Subcutaneous abdominal adipose tissue (tissue), 5 donors: ENCODE data around the gene STK39.

Source experiments
- H3K27ac ChIP-seq: one replicate; pipeline ENCODE4 v1.7.0; 2013; ENCODE audit warnings: low read depth, mild to moderate bottlenecking, inconsistent platforms, low read length, moderate library complexity
- H3K27me3 ChIP-seq, 5 donors: one replicate each; pipeline ENCODE4 v1.7.0; 2013; ENCODE audit warnings: low read length in 5 of 5, inconsistent platforms in 1 of 5; ENCODE audit not compliant: control insufficient read depth in 5 of 5, insufficient read depth in 4 of 5
- H3K36me3 ChIP-seq, 5 donors: one replicate each; pipeline ENCODE4 v1.7.0; 2013; ENCODE audit warnings: low read length in 5 of 5; ENCODE audit not compliant: control insufficient read depth in 5 of 5, insufficient read depth in 5 of 5
- H3K4me1 ChIP-seq, 5 donors: one replicate each; pipeline ENCODE4 v1.7.0; 2013; ENCODE audit warnings: low read length in 5 of 5, mild to moderate bottlenecking in 3 of 5, moderate library complexity in 1 of 5; ENCODE audit not compliant: control insufficient read depth in 5 of 5, insufficient read depth in 5 of 5
- H3K4me3 ChIP-seq, 5 donors: one replicate each; pipeline ENCODE4 v1.7.0; 2013; ENCODE audit warnings: low read length in 5 of 5, low read depth in 1 of 5
- H3K9ac ChIP-seq, 5 donors: one replicate each; pipeline ENCODE4 v1.7.0; 2013; ENCODE audit warnings: low read length in 5 of 5, mild to moderate bottlenecking in 4 of 5, moderate library complexity in 3 of 5
- H3K9me3 ChIP-seq, 5 donors: one replicate each; pipeline ENCODE4 v1.7.0; 2013; ENCODE audit warnings: low read length in 5 of 5; ENCODE audit not compliant: control insufficient read depth in 5 of 5
- donor health status: healthy.
- donor health status: healthy.
- donor health status: healthy.
- donor health status: healthy.
- donor health status: healthy.

Gene STK39

GRCh38 chr2:168185583-168186274, 61.7 kb downstream of the STK39 start:
- no peak overlapping the region for H3K9ac ChIP-seq
- H3K4me1 ChIP-seq, result peaks cover 0 to 5% (median 0%) of the 10 kb centered on the region in 5 donors
- peaks cover 0 to 5% (median 0%) of the 10 kb centered on the region in 5 donors for H3K36me3 ChIP-seq
- no peaks in the 10 kb centered on the region for H3K27me3 ChIP-seq
- no peak overlapping the region for H3K4me3 ChIP-seq
- no peak overlapping the region for H3K27ac ChIP-seq
- no peaks in the 10 kb centered on the region for H3K9me3 ChIP-seq

- peaks cover 0 to 5% (median 0%) of the 10 kb centered on the region in 5 donors for H3K4me1 ChIP-seq
- no peaks in the 10 kb centered on the region for H3K9me3 ChIP-seq
- no peak overlapping the region for H3K4me3 ChIP-seq
- no peak overlapping the region for H3K9ac ChIP-seq
- no peak overlapping the region for H3K27ac ChIP-seq
- peaks cover 0 to 8% (median 0%) of the 10 kb centered on the region in 5 donors for H3K36me3 ChIP-seq
- no peaks in the 10 kb centered on the region for H3K27me3 ChIP-seq
Observed at GRCh38 chr2:168184681-168185513, 62.5 kb downstream of the STK39 start.

- Histone ChIP-seq H3K4me1 (peaks cover 0 to 5% (median 3%) of the 10 kb centered on the region in 5 donors), H3K9me3 (no peaks in the 10 kb centered on the region), H3K9ac (no peak overlapping the region), H3K36me3 (peaks cover 0 to 8% (median 0%) of the 10 kb centered on the region in 5 donors), H3K4me3 (no peak overlapping the region), H3K27me3 (no peaks in the 10 kb centered on the region), H3K27ac (no peak overlapping the region)
Observed at GRCh38 chr2:168183308-168183997, 63.9 kb downstream of the STK39 start.

GRCh38 chr2:168182550-168183249, 64.7 kb downstream of the STK39 start:
- Histone ChIP-seq H3K9me3 (no peaks in the 10 kb centered on the region), H3K27ac (no peak overlapping the region), H3K36me3 (peaks cover 0 to 8% (median 0%) of the 10 kb centered on the region in 5 donors), H3K9ac (no peak overlapping the region), H3K27me3 (no peaks in the 10 kb centered on the region), H3K4me3 (no peak overlapping the region), H3K4me1 (peaks cover 0 to 5% (median 3%) of the 10 kb centered on the region in 5 donors)

GRCh38 chr2:168181825-168182224, 65.6 kb downstream of the STK39 start:
- H3K4me1 ChIP-seq, result peaks cover 0 to 5% (median 3%) of the 10 kb centered on the region in 5 donors
- H3K4me3 ChIP-seq, result no peak overlapping the region
- H3K27me3 ChIP-seq, result no peaks in the 10 kb centered on the region
- peaks cover 0 to 8% (median 0%) of the 10 kb centered on the region in 5 donors for H3K36me3 ChIP-seq
- no peak overlapping the region for H3K9ac ChIP-seq
- no peaks in the 10 kb centered on the region for H3K9me3 ChIP-seq
- H3K27ac ChIP-seq, result no peak overlapping the region

- Histone ChIP-seq H3K27me3 (no peaks in the 10 kb centered on the region), H3K4me1 (peaks cover 0 to 5% (median 0%) of the 10 kb centered on the region in 5 donors), H3K9me3 (no peaks in the 10 kb centered on the region), H3K36me3 (peaks cover 0 to 8% (median 0%) of the 10 kb centered on the region in 5 donors), H3K9ac (no peak overlapping the region), H3K27ac (no peak overlapping the region), H3K4me3 (no peak overlapping the region)
Observed at GRCh38 chr2:168180914-168181313, 66.5 kb downstream of the STK39 start.

- no peak overlapping the region for H3K27ac ChIP-seq
- peaks cover 0 to 4% (median 0%) of the 10 kb centered on the region in 5 donors for H3K4me1 ChIP-seq
- no peak overlapping the region for H3K9ac ChIP-seq
- no peaks in the 10 kb centered on the region for H3K9me3 ChIP-seq
- H3K27me3 ChIP-seq, result no peaks in the 10 kb centered on the region
- H3K4me3 ChIP-seq, result no peak overlapping the region
- peaks cover 0 to 8% (median 0%) of the 10 kb centered on the region in 5 donors for H3K36me3 ChIP-seq
Observed at GRCh38 chr2:168180483-168180882, 66.9 kb downstream of the STK39 start.

- Histone ChIP-seq H3K4me3 (no peak overlapping the region), H3K9ac (no peak overlapping the region), H3K4me1 (peaks cover 0 to 3% (median 0%) of the 10 kb centered on the region in 5 donors), H3K36me3 (peaks cover 0 to 8% (median 0%) of the 10 kb centered on the region in 5 donors), H3K27me3 (no peaks in the 10 kb centered on the region), H3K9me3 (no peaks in the 10 kb centered on the region), H3K27ac (no peak overlapping the region)
Observed at GRCh38 chr2:168179592-168179991, 67.8 kb downstream of the STK39 start.

GRCh38 chr2:168178520-168179324, 68.7 kb downstream of the STK39 start:
- peaks cover 0 to 8% (median 0%) of the 10 kb centered on the region in 5 donors for H3K36me3 ChIP-seq
- no peak overlapping the region for H3K27ac ChIP-seq
- H3K9ac ChIP-seq, result no peak overlapping the region
- no peaks in the 10 kb centered on the region for H3K9me3 ChIP-seq
- H3K4me1 ChIP-seq, result peaks cover 0 to 3% (median 0%) of the 10 kb centered on the region in 5 donors
- no peak overlapping the region for H3K4me3 ChIP-seq
- no peaks in the 10 kb centered on the region for H3K27me3 ChIP-seq
